IPS-18a (cell line): ENCODE results near the gene KCNH1.

Experiments used
- H3K27ac ChIP-seq: one replicate; pipeline ENCODE4 v1.5.1; 2013; ENCODE audit warnings: low read length
- H3K27me3 ChIP-seq: one replicate; pipeline ENCODE4 v1.6.1; 2013; ENCODE audit warnings: mild to moderate bottlenecking, low read length; ENCODE audit not compliant: control insufficient read depth, insufficient read depth
- H3K36me3 ChIP-seq: one replicate; pipeline ENCODE4 v1.6.1; 2013; ENCODE audit warnings: low read depth, low read length; ENCODE audit not compliant: control insufficient read depth
- H3K4me1 ChIP-seq: one replicate; pipeline ENCODE4 v1.6.1; 2013; ENCODE audit warnings: low read depth, low read length; ENCODE audit not compliant: control insufficient read depth
- H3K4me3 ChIP-seq: one replicate; pipeline ENCODE4 v1.5.1; 2013; ENCODE audit warnings: low read length
- H3K9ac ChIP-seq: one replicate; pipeline ENCODE4 v1.6.1; 2013; ENCODE audit warnings: mild to moderate bottlenecking, low read length, moderate library complexity
- H3K9me3 ChIP-seq: one replicate; pipeline ENCODE4 v1.6.1; 2013; ENCODE audit warnings: low read depth, low read length; ENCODE audit not compliant: control insufficient read depth

Gene KCNH1

GRCh38 chr1:211133393-211133835 lies 534 bp downstream of the KCNH1 start:
- Histone ChIP-seq H3K36me3 (no peaks in the 10 kb centered on the region), H3K9ac (no peak overlapping the region), H3K4me3 (peak overlapping the region; percentile 61), H3K27me3 (peaks cover 39% of the 10 kb centered on the region), H3K27ac (no peak overlapping the region), H3K4me1 (peaks cover 6% of the 10 kb centered on the region), H3K9me3 (no peaks in the 10 kb centered on the region)

- Histone ChIP-seq H3K27me3 (peaks cover 39% of the 10 kb centered on the region), H3K9ac (no peak overlapping the region), H3K4me3 (peak overlapping the region; percentile 61), H3K27ac (no peak overlapping the region), H3K9me3 (no peaks in the 10 kb centered on the region), H3K4me1 (peaks cover 6% of the 10 kb centered on the region), H3K36me3 (no peaks in the 10 kb centered on the region)
Observed at GRCh38 chr1:211132721-211133392, 1.1 kb downstream of the KCNH1 start.

GRCh38 chr1:211129776-211130175 lies 4.2 kb downstream of the KCNH1 start:
- Histone ChIP-seq H3K36me3 (no peaks in the 10 kb centered on the region), H3K4me3 (no peak overlapping the region), H3K27ac (no peak overlapping the region), H3K9ac (no peak overlapping the region), H3K4me1 (peaks cover 6% of the 10 kb centered on the region), H3K27me3 (peaks cover 36% of the 10 kb centered on the region), H3K9me3 (no peaks in the 10 kb centered on the region)

GRCh38 chr1:211127166-211127565 lies 6.8 kb downstream of the KCNH1 start:
- Histone ChIP-seq H3K4me3 (no peak overlapping the region), H3K36me3 (no peaks in the 10 kb centered on the region), H3K27me3 (peaks cover 12% of the 10 kb centered on the region), H3K4me1 (no peaks in the 10 kb centered on the region), H3K27ac (no peak overlapping the region), H3K9me3 (no peaks in the 10 kb centered on the region), H3K9ac (no peak overlapping the region)

DNA sequence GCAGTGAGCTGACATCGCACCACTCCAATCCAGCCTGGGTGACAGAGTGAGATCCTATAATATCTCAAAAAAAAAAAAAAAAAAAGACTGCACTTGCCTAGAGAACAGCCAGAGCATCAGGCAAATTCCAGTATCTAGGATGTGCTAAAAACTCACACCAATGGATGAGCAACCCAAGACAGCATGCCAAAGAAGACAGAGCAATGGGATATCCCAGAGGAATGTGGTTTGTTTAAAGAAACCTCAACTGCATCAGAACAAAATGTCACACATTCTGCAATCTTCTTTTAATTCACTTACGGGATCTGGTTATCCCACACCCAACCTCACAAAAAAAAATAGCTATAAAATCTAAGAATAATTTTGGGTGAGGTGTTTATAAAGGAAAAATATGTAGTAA lies 7.3 kb downstream of the KCNH1 start:
- no peaks in the 10 kb centered on the region for H3K4me1 ChIP-seq
- H3K9me3 ChIP-seq, result no peaks in the 10 kb centered on the region
- H3K9ac ChIP-seq, result no peak overlapping the region
- H3K4me3 ChIP-seq, result no peak overlapping the region
- H3K27me3 ChIP-seq, result peaks cover 7% of the 10 kb centered on the region
- H3K36me3 ChIP-seq, result no peaks in the 10 kb centered on the region
- no peak overlapping the region for H3K27ac ChIP-seq

GRCh38 chr1:211118407-211119102 lies 15.4 kb downstream of the KCNH1 start:
- no peaks in the 10 kb centered on the region for H3K9me3 ChIP-seq
- no peaks in the 10 kb centered on the region for H3K36me3 ChIP-seq
- H3K4me3 ChIP-seq, result no peak overlapping the region
- H3K4me1 ChIP-seq, result no peaks in the 10 kb centered on the region
- H3K27ac ChIP-seq, result no peak overlapping the region
- no peak overlapping the region for H3K9ac ChIP-seq
- no peaks in the 10 kb centered on the region for H3K27me3 ChIP-seq

- no peak overlapping the region for H3K9ac ChIP-seq
- H3K27ac ChIP-seq, result no peak overlapping the region
- no peaks in the 10 kb centered on the region for H3K36me3 ChIP-seq
- no peak overlapping the region for H3K4me3 ChIP-seq
- H3K27me3 ChIP-seq, result no peaks in the 10 kb centered on the region
- no peaks in the 10 kb centered on the region for H3K4me1 ChIP-seq
- no peaks in the 10 kb centered on the region for H3K9me3 ChIP-seq
Observed at GRCh38 chr1:211114446-211114845, 19.5 kb downstream of the KCNH1 start.

GRCh38 chr1:211113566-211113965 lies 20.4 kb downstream of the KCNH1 start:
- H3K36me3 ChIP-seq, result no peaks in the 10 kb centered on the region
- H3K4me3 ChIP-seq, result no peak overlapping the region
- no peak overlapping the region for H3K27ac ChIP-seq
- no peaks in the 10 kb centered on the region for H3K4me1 ChIP-seq
- H3K27me3 ChIP-seq, result no peaks in the 10 kb centered on the region
- H3K9me3 ChIP-seq, result no peaks in the 10 kb centered on the region
- H3K9ac ChIP-seq, result no peak overlapping the region

DNA sequence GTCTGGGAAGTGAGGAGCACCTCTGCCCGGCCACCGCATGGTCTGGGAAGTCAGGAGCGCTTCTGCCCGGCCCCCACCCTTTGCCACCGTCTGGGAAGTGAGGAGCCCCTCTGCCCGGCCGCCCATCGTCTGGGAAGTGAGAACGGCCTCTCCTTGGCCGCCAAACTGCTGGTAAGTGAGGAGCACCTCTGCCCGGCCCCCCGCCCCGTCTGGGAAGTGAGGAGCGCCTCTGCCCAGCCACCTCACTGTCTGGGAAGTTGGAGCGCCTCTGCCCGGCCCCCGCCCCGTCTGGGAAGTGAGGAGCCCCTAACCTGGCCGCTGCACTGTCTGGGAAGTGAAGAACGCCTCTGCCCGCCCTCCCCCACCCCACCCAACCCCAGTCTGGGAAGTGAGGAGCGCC lies 22.6 kb downstream of the KCNH1 start:
- H3K27ac ChIP-seq, result no peak overlapping the region
- H3K4me3 ChIP-seq, result no peak overlapping the region
- H3K9ac ChIP-seq, result no peak overlapping the region

DNA sequence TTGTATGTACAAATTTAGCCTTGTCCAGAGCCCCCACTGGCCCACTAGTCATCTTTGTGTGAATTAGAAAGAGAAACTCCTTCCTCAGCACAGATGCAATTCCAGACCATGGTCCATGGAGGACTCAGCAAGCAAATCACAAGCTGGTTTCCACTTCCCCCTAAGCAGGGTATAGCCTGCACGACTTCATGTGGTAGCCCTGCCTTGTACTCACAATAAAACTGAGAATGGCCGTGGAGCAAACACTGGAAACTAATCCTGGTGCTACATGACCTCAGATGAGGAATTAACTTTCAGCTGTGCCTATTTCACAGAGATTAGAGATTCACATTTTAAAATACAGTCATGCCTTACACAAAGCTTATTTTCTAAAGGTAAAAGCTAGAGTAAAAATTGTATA lies 32.5 kb downstream of the KCNH1 start:
- Histone ChIP-seq H3K9me3 (no peaks in the 10 kb centered on the region), H3K27me3 (no peaks in the 10 kb centered on the region), H3K4me1 (no peaks in the 10 kb centered on the region), H3K36me3 (no peaks in the 10 kb centered on the region), H3K27ac (no peak overlapping the region), H3K9ac (no peak overlapping the region), H3K4me3 (no peak overlapping the region)

More for the DNA sequence above, 22.6 kb downstream of the KCNH1 start:
- H3K36me3 ChIP-seq, result no peaks in the 10 kb centered on the region
- H3K9me3 ChIP-seq, result no peaks in the 10 kb centered on the region
- no peaks in the 10 kb centered on the region for H3K27me3 ChIP-seq
- H3K4me1 ChIP-seq, result no peaks in the 10 kb centered on the region

GRCh38 chr1:211099393-211099792 lies 34.6 kb downstream of the KCNH1 start:
- Histone ChIP-seq H3K9ac (no peak overlapping the region), H3K4me1 (no peaks in the 10 kb centered on the region), H3K9me3 (no peaks in the 10 kb centered on the region), H3K27ac (no peak overlapping the region), H3K4me3 (no peak overlapping the region), H3K36me3 (no peaks in the 10 kb centered on the region), H3K27me3 (no peaks in the 10 kb centered on the region)

- Histone ChIP-seq H3K27me3 (no peaks in the 10 kb centered on the region), H3K36me3 (no peaks in the 10 kb centered on the region)
Observed at GRCh38 chr1:211095381-211095780, 38.6 kb downstream of the KCNH1 start.

More at GRCh38 chr1:211095381-211095780, 38.6 kb downstream of the KCNH1 start:
- Histone ChIP-seq H3K4me1 (no peaks in the 10 kb centered on the region), H3K9me3 (no peaks in the 10 kb centered on the region), H3K27ac (no peak overlapping the region), H3K9ac (no peak overlapping the region), H3K4me3 (no peak overlapping the region)
